Fibroblast of peridontal ligament (primary cell): ENCODE data around the gene C2.
A peak's percentile ranks its signal among the peaks of the same experiment; 100 is the strongest.

ENCODE experiments used
- DNase-seq: peaks from one replicate; pipeline ENCODE4 v3.0.0-alpha.2; 2010; ENCODE audit errors: extremely low read depth

The C2 gene

DNA sequence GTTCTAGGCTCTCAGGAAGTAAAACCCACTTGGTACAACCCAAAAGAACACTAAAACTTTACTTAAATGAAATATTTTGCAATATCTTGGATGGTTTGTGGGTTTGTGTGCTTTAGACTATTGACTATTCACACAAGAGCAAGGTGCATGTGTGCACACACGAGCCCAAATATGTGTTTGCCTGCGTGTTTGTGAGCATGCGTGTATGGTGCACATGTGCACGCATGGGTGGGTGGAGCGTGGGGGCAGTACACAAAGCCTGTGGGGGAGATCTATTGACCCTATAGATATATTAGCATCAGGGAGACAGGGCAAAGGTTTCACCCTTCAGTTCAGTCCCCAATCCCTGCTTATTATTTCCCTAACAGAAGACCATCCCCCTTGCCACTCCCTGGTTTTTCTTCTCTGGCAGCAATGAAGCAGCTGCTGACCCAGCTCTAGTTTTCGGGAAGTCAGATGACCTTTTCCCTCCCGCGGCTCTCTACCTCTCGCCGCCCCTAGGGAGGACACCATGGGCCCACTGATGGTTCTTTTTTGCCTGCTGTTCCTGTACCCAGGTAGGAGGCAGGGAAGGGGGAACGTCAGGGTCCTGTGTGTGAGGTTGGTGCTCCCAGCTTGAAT is at the start of gene C2:
Gene C2, plus strand, starts transcription at position 476 of the 621 bp plus-strand sequence. Its CDS starts 36 bp downstream, at position 512.
- DNase-seq: no peak

- DNase-seq: no peak
These were observed 49.3 kb upstream of the C2 start for GRCh38 chr6:31878222-31878621.

DNA sequence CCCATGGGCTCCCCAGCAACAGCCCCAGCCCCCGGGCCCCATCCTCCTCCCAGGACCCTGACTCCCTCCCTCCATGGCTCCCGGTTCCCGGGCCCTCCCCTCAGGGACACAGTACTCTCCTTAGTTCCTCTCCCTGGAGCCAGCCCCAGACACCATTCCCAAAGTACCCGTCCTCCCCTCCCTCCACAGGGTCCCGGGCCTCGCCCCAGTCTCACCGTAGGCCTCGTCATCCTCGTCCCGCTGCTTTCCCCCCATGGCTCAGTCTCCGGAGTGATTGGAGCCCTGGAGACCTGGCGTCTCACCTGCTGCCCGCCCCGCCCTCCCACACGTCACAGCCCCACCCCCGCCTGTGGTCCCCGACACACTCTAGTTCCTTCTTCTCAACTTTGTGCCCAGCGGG is 48.8 kb upstream of the C2 start, which contains the start of gene SLC44A4:
Gene SLC44A4, minus strand, starts transcription at position 272 of the 400 bp plus-strand sequence. Its CDS starts 17 bp downstream, at position 255.
- DNase-seq: no peak

GRCh38 chr6:31879143-31879542 is 48.4 kb upstream of the C2 start:
- DNase-seq: no peak

DNA sequence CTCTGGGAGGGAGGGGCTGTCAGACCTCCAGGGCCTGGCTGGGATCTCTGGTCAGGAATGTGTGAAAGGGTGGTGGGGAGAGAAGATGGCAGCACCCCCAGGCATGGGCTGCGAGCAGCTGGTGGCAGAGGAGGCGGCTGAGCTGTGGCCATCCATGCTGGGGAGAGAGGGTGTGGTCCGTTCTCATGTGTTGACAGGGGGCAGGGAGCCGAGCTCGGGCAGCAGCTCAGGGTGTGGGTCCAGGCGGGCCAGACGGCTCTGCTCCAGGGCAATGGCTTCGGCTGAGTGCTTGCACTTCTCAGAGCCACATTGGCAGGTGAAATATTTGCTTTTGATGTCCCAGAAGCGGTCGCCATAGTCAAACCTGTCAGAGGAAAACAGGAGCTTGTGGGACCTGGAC is 47.6 kb upstream of the C2 start:
- no peak for DNase-seq

GRCh38 chr6:31880616-31881015 is 46.9 kb upstream of the C2 start:
- no peak for DNase-seq

DNA sequence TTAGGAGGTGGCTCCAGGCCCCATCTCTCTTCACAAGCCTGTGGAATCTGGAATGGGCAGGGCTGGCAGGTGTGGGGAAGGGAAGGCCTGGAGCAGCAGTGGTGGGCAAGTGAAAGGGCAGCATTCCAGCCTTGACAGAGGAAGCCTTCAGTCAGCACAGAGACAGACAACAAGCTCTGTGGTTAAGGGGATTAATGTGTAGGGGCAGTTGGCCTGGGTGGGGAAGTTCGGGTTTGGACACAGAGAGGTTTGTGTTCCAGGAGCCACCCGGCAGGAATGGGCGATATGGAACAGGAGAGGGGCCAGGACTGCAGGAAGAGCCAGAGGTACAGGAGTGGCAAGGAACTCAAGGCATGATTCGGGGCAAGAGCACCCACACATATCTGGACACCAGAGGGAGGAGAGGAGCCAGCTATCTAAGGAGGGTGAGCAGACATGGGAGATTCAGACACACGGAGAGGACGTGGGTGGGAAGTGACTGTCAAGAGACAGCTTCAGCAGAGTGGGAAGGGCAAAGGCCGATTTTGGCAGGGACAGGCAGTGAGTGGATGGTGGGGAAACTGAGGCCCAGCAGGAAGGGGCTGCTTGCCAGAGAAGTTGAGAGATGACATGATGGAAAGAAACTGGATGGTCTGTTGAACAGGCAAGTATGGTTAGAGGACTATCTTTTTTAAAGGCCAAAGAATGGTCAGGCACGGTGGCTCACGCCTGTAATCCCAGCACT is 46.2 kb upstream of the C2 start:
- DNase-seq: no peak

DNA sequence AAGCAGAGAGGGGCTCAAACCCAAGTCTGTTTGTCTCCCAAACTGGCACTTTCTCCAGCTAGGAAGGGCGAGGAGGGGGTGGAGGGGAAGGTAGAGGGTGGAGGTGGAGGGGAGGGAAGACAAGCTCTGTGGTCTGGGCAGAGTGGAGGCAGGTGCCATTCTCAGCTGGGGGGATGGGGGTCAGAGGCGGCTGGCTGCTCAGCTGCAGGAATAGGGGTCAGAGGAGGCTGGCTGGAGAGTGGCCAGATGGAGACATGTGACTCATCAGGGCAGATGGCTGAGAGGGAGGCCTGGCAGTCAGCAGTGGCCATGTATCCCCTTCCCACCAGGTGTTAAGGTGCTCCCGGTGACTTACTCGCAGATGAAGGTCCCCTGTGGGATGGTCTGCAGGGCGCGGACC is 45.2 kb upstream of the C2 start:
- no peak for DNase-seq

DNA sequence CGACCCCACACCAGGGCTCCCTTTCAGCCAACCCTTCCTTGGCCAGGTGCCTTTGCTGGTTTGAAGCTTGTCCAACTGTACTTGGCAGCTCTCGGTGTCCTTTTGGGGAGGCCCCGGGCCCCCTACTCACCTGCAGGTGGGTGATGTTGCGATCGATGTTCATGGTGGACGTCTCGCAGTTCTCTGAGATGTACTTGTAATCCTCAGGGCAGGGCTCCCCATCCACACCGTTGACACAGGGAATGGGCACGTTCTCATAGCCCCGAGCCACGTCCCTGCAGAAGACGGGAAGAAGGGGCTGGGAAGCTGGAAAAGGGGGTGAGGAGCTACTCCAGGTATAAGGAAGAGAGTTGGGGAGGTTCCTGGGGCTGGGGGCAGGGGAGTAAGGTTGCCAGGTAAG is 43.8 kb upstream of the C2 start:
- no peak for DNase-seq

DNA sequence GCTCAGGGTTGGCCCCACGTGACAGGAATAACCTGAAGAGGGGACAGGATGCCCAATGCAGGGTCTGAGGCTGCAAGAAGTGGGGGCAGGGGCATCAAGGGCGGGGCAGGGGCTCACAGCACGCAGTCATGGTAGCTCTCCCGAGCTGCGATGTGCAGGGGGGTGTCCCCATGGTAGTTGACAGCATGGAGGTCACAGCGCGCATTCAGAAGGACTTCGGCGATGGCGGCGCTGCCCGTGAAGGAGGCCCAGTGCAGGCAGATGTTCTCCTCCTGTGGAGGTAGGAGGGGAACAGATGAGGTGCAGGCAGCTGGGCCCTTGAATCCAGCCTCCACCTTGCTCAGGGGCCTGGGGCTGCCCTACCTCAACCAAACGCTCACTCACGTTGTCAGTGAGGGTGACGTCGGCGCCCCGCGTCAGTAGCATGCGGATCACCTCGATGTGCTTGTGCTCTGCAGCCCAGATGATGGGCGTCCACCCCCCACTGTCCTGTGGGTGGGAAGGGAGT is 42.9 kb upstream of the C2 start:
- no peak for DNase-seq

- DNase-seq: no peak
These were observed 41.0 kb upstream of the C2 start for GRCh38 chr6:31886541-31886991.

GRCh38 chr6:31887173-31888007 is 40.1 kb upstream of the C2 start:
- no peak for DNase-seq

DNA sequence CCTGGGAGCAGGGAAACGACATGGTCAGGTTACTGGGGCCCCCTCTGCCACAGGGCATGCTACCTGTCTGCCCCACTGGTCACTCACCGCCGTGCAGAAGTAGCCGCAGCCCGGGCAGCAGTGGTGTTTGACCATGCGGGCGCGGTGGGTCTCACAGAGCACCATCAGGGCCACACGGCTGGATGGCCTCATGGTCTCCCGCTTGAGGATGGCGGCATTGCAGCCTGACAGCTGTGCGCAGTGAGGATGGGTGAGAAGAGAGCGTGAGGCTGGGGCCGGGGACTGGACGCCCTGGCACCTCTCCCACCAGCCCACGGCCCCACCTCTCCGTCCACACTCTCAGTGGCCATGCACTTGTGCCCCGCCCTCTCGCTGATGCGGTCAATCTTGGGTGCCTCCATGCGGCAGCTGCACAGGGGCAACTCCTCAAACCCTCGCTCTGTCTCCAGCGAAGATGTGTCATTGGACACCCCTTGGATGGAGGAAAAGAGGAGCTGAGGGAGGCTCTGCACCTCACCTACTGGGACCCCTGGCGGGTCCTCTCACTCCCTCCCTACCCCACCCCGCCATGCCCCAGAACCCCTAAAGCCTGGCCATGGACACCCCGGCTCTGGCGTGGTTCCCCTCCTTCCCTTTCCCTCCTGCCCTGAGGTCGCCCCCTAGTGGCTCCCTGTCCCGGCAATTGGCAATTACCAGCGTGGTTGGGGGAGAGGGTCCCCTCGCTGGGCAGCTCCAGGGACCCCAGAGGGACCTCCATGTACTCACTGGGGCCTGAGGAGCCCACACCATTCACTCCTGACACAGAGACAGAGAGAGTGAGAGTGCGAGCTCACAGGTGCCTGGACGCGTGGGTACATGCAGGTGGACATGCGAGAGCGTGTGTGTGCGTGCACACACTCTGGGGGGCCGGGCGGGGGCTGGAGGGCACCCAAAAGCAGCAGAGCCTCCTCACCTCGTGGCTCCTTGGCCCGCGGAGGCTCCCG is 39.0 kb upstream of the C2 start:
- no peak for DNase-seq

DNA sequence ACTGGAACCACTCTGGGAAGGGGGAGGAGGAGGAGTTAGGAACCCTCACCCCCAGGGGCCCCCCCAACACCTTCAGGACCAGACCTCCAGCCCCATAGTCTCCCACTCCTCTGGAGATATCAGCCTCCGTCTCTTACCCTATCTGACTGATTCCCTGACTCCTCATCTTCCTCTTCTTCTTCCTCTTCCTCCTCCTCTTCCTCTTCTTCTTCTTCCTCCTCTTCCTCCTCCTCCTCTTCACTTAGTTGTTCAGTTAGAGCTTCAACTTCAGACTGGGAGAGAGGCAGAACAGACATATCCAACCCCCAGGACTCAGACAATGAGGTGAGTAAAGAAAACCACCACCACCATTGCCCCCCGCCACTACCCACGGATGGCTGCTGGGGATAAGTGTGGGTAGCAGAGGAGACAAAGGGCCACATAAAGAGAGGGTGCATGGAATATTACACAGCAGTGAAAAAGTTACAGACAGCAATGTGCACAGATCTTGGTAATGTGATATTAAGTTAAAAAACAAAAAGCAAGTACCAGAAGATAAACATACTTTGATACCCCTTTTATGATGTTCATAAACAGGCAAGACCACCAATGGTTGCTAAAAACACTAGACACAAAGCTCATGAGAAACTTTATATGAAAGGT is 38.1 kb upstream of the C2 start:
- no peak for DNase-seq

- no peak for DNase-seq
These were observed 34.7 kb upstream of the C2 start for GRCh38 chr6:31892821-31893220.

DNA sequence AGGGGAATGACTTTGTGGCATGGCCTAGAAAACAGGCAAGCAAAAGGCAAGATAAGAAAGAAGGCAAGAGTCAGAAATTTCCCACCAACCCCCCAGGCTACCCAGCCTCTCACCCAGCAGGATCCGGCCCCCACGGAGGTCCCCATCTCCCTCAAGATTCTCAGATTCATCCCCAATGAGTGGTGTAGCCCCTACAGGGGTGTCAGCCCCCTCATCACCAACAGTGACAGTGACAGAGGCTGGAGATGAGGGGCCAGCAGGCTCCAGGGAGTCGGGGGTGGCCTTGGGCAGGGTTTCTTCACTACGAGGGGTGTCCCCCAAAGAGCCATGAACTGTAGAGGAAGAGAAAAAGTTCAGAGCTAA is 31.0 kb upstream of the C2 start:
- DNase-seq: no peak

DNA sequence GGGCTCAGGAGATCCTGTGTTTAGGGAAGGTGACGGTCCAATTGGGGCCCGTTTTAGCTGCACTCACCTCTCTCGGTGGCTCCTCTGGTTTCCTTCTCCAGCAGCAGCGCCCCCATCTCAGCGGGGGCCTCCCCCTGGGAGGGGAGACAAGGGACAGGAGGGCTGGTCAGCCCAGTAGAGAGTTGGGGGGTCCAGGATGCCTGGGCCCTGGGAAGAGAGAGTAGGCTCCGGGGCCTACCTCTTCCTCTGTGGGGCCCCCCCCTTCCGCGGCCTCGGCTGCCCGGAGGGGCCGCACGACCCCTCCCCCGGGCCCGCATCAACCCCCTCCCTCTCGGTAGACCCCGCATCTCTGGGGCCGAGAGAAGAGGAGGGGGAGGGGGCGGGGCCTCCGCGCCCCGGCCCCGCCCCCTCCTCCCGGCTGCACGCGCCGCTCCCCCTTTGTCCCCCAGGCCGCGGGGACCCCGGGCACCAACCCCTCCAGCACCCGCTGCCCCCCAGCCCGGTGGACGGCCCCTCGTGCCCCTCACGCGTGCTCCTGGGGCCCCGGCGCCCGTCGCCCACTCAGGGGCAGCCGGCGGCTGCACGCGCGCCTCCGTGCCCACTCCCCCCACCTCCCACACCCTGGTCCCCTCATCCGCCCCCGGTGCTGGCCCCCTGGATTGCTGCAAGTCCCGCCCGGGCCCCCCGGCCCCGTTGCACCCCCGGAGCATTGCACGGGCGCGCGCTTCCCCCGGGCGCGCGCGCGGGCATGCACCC is 30.5 kb upstream of the C2 start:
- no peak for DNase-seq

DNA sequence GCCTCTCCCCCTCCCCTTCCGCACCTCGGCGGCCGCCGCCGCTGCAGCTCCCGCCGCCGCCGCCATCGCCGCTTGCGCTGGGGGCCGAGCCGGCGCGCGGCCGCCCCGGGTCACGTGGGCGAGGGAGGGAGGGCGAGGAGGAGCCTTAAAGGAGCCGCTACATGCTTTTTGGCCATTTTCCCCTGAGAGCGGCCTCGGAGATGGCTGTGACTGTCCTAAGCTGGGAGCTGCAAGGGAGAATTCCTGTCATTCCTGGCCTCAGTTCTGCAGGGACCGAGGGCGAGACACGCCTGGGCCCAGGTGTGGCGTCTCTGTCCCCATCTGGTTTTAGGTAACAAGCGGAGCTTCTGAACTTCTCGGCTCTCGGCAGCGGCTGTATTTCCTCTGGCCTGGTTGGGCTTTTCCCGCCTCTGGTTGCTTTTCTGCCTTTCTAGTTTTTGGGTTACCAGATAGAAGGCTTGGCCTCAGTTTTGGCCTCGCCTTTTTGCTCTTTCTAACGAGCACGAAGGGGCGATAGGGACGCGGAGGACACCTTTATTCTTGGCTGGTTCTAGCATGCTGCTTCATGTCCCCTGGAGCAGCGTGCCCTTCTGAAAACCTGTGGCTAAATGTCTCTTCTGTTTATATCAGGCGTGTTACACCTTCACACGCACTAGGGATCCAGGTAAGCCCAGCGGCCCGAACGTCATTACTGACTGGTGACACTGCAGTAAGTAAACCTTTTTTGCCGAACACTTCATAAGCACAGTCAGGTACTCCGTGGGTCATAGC is 29.7 kb upstream of the C2 start, which contains the start of gene EHMT2:
Gene EHMT2, minus strand, starts transcription at position 87 of the 771 bp plus-strand sequence. Its CDS starts 21 bp downstream, at position 66.
- DNase-seq: peak; percentile 65
